Epithelial cell of proximal tubule (primary cell): ENCODE results near the gene TENT4B. TPM values are rescaled to one million over a fixed set of nuclear protein-coding genes. Genes with fewer than 3 reads are reported as not detected.

ENCODE experiments used
- DNase-seq: peaks from one replicate; pipeline ENCODE4 v3.0.0-alpha.2; 2011; ENCODE audit warnings: low read depth
- H3K4me3 ChIP-seq: 2 replicates; pipeline ENCODE4 v1.5.1; 2011; ENCODE audit warnings: low read depth, mild to moderate bottlenecking, low read length
- total RNA-seq: library from RNA; depleted of rRNA; stranded (reverse); fragments of >200 nt; gene quantifications from 2 replicates; pipeline ENCODE4 v1.2.3, GENCODE V29; 2015
- TF ChIP-seq, protein P1 (sequence below): conservative IDR thresholded peaks from 2 replicates; pipeline ENCODE4 v1.5.1; 2012; ENCODE audit warnings: low read depth, mild to moderate bottlenecking, low read length

TENT4B gene
- total RNA-seq, 1 donor from 2014 or later, result 9.4 TPM

DNA sequence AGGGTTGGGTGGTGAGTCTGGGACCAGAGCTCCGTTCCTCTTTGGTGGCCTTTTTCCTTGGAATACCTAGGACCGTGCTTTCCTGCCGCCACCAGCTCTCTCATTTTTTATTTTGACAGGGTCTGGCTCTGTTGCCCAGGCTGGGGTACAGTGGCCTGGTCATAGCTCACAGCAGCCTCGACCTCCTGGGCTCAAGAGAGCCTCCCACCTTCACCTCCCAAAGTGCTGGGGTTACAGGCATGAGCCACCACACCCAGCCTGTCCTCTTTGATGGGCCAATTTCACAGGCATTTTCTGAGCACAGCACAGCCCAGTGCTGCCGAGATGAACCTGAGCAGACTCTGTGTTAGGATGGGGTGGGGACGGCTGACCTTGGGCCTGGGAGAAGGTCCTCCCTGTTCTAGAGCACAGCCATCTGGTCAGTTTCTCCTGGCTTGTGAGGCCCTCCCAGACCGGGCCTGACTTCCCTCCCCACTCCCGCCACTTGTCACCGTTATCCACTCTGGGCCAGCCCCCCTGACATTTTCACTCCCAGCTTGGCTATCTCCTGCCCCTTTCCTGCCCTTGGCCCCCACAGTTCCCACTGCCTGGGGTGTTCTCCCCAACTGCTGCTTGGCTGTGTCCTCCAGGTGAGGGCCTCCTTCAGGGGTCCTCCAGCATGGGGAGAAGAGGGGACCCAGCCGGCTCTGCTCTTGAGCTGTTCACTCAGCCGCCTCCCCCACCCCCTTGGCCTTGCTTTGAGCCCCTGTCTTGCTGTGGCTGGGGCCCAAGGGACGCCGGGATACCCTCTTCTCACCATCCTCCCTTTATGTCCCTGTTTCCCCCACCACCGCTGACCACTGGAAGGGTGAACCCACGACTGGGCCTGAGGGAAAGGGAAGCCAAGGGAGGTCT lies 118.3 kb downstream of the TENT4B start:
- TF ChIP-seq, protein P1, sequence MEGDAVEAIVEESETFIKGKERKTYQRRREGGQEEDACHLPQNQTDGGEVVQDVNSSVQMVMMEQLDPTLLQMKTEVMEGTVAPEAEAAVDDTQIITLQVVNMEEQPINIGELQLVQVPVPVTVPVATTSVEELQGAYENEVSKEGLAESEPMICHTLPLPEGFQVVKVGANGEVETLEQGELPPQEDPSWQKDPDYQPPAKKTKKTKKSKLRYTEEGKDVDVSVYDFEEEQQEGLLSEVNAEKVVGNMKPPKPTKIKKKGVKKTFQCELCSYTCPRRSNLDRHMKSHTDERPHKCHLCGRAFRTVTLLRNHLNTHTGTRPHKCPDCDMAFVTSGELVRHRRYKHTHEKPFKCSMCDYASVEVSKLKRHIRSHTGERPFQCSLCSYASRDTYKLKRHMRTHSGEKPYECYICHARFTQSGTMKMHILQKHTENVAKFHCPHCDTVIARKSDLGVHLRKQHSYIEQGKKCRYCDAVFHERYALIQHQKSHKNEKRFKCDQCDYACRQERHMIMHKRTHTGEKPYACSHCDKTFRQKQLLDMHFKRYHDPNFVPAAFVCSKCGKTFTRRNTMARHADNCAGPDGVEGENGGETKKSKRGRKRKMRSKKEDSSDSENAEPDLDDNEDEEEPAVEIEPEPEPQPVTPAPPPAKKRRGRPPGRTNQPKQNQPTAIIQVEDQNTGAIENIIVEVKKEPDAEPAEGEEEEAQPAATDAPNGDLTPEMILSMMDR, result no peak
- DNase-seq, result no peak
- H3K4me3 ChIP-seq, result no peak overlapping the region

DNA sequence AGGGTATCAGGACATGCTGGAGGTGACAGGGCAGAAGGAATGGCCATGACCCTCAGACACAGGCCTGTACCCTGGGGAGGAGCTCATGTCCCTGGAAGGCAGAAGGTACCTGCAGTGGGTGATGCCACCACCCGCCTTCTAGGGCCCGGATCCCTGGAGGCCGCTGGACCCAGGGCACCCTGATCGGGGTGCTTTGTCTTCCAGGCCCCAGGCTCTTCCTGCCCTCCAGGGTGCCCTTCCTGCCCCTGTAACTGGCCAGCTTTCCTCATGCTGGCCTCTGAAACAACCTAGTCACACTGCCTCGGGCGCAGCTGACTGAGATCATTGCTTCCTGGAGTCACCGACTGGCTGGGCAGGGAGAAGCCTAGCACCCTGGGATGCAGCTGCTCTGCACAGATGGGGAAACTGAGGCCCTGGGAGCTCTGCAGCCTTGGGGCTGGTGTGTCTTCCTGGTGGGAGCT lies 119.0 kb downstream of the TENT4B start:
- no peak overlapping the region for H3K4me3 ChIP-seq
- TF ChIP-seq, protein P1, result no peak
- DNase-seq, result no peak

DNA sequence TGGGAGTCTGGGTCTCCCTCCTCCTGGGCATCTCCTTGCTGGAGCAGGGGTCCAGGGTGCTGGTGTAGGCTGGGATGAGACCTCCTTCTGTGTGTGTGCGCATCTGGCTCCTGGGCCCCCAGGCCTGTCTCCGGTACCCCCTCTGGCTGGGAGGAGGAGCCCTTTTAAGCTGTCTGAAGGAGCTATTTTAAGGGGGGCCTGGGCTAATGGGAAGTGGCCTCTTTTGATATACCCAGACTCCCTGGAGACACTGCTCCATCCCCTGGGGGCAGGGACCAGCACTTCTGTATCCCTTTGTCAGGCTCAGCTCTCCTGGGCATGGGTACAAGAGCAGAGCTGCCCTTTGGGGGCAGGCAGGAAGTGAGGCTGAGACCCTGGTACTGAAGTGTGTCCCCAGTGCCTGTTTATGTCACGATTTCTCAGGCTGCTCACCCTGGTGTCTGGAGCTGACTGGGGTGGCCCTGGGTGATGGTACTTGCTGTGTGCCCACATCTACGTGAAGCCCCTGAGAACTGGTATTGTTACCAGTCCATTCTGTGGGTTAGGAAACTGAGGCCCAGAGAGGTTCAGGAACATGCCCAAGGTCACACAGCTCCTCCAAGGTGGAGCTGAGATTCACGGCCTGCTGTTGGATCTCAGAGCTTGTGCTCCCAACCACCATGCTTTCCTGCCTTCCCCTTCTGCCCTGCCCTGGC lies 119.7 kb downstream of the TENT4B start:
- H3K4me3 ChIP-seq, result no peak overlapping the region
- DNase-seq, result no peak
- TF ChIP-seq, protein P1, result no peak

- TF ChIP-seq, protein P1, result no peak
- H3K4me3 ChIP-seq, result no peak overlapping the region
- DNase-seq, result no peak
These were observed 120.2 kb downstream of the TENT4B start for GRCh38 chr16:50273382-50273690.

DNA sequence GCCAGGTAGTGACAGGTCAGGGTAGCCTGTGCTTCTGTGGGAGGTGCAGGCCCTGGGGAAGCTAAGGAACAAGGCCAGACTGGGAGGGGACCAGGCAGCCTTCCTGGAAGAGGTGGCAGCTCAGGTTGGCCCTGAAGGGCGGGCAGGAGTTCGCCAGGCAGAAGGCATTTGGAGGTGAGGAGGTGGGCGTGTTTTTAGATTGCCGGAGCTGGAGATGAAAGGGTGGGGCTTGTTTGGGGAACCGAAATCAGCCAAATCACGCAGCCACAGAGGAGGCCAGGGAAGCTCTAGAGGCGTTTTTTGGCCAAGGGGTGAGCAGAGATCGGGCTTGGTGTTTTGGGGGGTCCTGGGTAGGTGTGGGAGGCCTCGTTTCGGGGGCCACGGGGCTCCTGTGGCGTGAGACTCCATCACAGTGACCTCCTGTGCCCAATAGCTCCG lies 120.8 kb downstream of the TENT4B start:
- no peak for DNase-seq
- H3K4me3 ChIP-seq, result no peak overlapping the region
- TF ChIP-seq, protein P1, result no peak

DNA sequence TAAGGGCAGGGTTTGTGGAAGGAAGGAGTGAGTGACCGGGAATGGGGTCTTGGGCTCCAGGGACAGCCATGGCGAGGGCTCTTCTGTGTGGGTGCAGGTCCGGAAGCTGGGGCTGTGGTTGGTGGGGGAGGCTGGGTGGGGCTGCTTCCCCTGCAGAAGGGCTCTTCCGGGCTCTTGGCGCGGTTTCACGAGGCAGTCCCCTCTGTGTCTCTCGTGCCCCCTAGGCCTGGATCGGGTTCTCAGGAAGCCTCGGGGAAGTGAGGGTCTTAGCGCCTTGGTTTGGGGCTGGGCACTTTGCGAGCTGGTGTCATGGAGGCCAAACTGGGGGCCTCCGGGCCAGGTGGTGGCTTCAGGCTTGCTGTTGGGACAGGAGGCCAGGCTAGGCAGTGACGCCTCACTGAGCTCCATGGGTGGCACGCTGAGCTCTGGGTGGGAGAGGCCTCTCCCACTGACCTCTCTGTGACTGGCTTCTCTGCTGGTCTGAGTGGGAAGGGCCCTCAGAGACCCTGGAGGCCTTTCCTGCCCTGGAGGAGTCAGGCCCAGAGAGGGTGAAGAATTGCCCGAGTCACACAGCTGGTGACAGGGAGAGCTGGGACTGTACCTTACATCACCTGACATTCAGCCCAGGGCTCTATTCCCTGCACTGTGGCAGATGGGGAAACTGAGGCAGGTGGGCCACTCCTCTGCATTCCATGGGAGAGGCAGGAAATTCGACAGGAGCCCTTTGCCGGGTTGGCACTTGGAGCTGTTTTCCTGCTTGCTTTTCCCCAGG lies 121.4 kb downstream of the TENT4B start:
- H3K4me3 ChIP-seq, result no peak overlapping the region
- DNase-seq, result no peak
- TF ChIP-seq, protein P1, result no peak
